B cell (primary cell): ENCODE results near the gene MALRD1. TPM values are rescaled to one million over a fixed set of nuclear protein-coding genes. Genes with fewer than 3 reads are reported as not detected.

Source experiments
- ATAC-seq: fragments of 200-7000 bp; cut with Tn5 transposase; one replicate; pipeline ENCODE4 v1.10.0; 2021; ENCODE audit warnings: low read depth, mild to moderate bottlenecking, moderate number of reproducible peaks, moderate library complexity
- CTCF ChIA-PET: fragments of 350-600 bp; sonication (Branson Sonifier 250); formaldehyde crosslinking; loops from one replicate; lab custom pipeline; 2021; ENCODE audit warnings: antibody characterized with exemption, inconsistent platforms; lab: Charles Lee
- POLR2A ChIA-PET: fragments of 350-600 bp; sonication (Branson Sonifier 250); formaldehyde crosslinking; loops from one replicate; lab custom pipeline; 2021; ENCODE audit warnings: antibody characterized with exemption; lab: Charles Lee
- DNase-seq: peaks from one replicate; pipeline ENCODE4 v3.0.0; 2013
- H2AFZ ChIP-seq: 2 replicates; pipeline ENCODE4 v1.6.1; 2012; ENCODE audit warnings: mild to moderate bottlenecking, low read depth, low read length; ENCODE audit not compliant: insufficient read depth, poor library complexity, severe bottlenecking
- H3K27ac ChIP-seq, 2 donors: 1 replicate in 1 of 2; 2 replicates in 1 of 2; pipeline ENCODE4 v1.5.1; 2012 to 2013; ENCODE audit warnings: low read length in 2 of 2, mild to moderate bottlenecking in 2 of 2, moderate library complexity in 1 of 2
- H3K27me3 ChIP-seq, 4 experiments: fragments of 200-600 bp in 1 of 4; sonication (generic) in 1 of 4; replicated peaks in 1 of 4; 1 replicate in 2 of 4; 2 replicates in 2 of 4; pipeline versions ENCODE4 v1.6.1 to v1.7.0; 2013 to 2016; ENCODE audit warnings: low read length in 3 of 4, mild to moderate bottlenecking in 2 of 4, mixed read lengths in 1 of 4, moderate library complexity in 1 of 4; ENCODE audit not compliant: insufficient read depth in 4 of 4, control insufficient read depth in 3 of 4; ENCODE audit errors: control extremely low read depth in 1 of 4
- H3K36me3 ChIP-seq, 2 experiments: replicated peaks in 1 of 2; 1 replicate in 1 of 2; 2 replicates in 1 of 2; pipeline versions ENCODE4 v1.6.1 to v1.7.1; 2013; ENCODE audit warnings: low read length in 1 of 2; ENCODE audit not compliant: insufficient read depth in 2 of 2, control insufficient read depth in 1 of 2; ENCODE audit errors: control extremely low read depth in 1 of 2, extremely low read depth in 1 of 2
- H3K4me1 ChIP-seq, 2 donors: fragments of 200-600 bp in 1 of 2; sonication (generic) in 1 of 2; 1 replicate in 1 of 2; 2 replicates in 1 of 2; pipeline versions ENCODE4 v1.5.1 to v1.6.1; 2013 to 2017; ENCODE audit warnings: low read length in 2 of 2; ENCODE audit not compliant: control insufficient read depth in 2 of 2, insufficient read depth in 2 of 2
- H3K4me2 ChIP-seq: replicated peaks from 2 replicates; pipeline ENCODE3; 2012; ENCODE audit warnings: mild to moderate bottlenecking, low read depth, low read length; ENCODE audit not compliant: poor library complexity, severe bottlenecking
- H3K4me3 ChIP-seq, 5 experiments: fragments of 200-600 bp in 1 of 5; sonication (generic) in 1 of 5; 1 replicate in 3 of 5; 2 replicates in 2 of 5; pipeline versions ENCODE4 v1.5.1 to v1.7.0; 2011 to 2016; ENCODE audit warnings: low read length in 4 of 5, mild to moderate bottlenecking in 4 of 5, low read depth in 2 of 5, control low read depth in 1 of 5, moderate library complexity in 1 of 5; ENCODE audit not compliant: insufficient read depth in 1 of 5; ENCODE audit errors: control extremely low read depth in 1 of 5, extremely low read depth in 1 of 5
- H3K79me2 ChIP-seq: fragments of 200-600 bp; sonication (generic); one replicate; pipeline ENCODE4 v1.6.0; 2016; ENCODE audit warnings: low read length; ENCODE audit not compliant: control insufficient read depth, insufficient read depth
- H3K9ac ChIP-seq: fragments of 200-600 bp; sonication (generic); 2 replicates; pipeline ENCODE4 v1.6.1; 2017; ENCODE audit warnings: mild to moderate bottlenecking, low read length, moderate library complexity
- H3K9me3 ChIP-seq, 3 donors: one replicate each; pipeline versions ENCODE4 v1.6.1 to v1.7.1; 2013; ENCODE audit warnings: low read length in 2 of 3; ENCODE audit not compliant: control insufficient read depth in 2 of 3, insufficient read depth in 1 of 3; ENCODE audit errors: control extremely low read depth in 1 of 3
- H4K20me1 ChIP-seq: 2 replicates; pipeline ENCODE4 v1.6.0; 2012; ENCODE audit warnings: mild to moderate bottlenecking, low read length; ENCODE audit not compliant: insufficient read depth, control insufficient read depth, poor library complexity, severe bottlenecking
- H3K27ac Mint-ChIP-seq: one replicate; pipeline ENCODE4 v1.8.0; 2021; ENCODE audit warnings: mixed read lengths
- H3K27me3 Mint-ChIP-seq: one replicate; pipeline ENCODE4 v1.8.0; 2021; ENCODE audit warnings: mixed read lengths
- H3K4me1 Mint-ChIP-seq: one replicate; pipeline ENCODE4 v1.8.0; 2021; ENCODE audit warnings: mixed read lengths
- H3K4me3 Mint-ChIP-seq: one replicate; pipeline ENCODE4 v1.8.0; 2021; ENCODE audit warnings: mixed read lengths
- H3K9me3 Mint-ChIP-seq: one replicate; pipeline ENCODE4 v1.8.0; 2022; ENCODE audit warnings: mixed read lengths; ENCODE audit not compliant: insufficient read depth
- EZH2 ChIP-seq: IDR thresholded peaks from 2 replicates; pipeline ENCODE4 v1.6.1; 2012; ENCODE audit warnings: borderline replicate concordance, low read depth, mild to moderate bottlenecking, moderate library complexity, low read length; ENCODE audit not compliant: insufficient read depth, poor library complexity, severe bottlenecking
- WGBS: methylation state at CpG from one replicate; pipeline ENCODE4 v1.1.5; 2013; ENCODE audit warnings: missing lambda C conversion rate; ENCODE audit not compliant: insufficient coverage; 5-methylcytosine and 5-hydroxymethylcytosine counted together
- intact Hi-C: fragments of 100-400 bp; cut with micrococcal nuclease; formaldehyde crosslinking; loops from one replicate; pipeline ENCODE4 v1.10.0; 2022
- polyA plus RNA-seq: library from polyadenylated mRNA; depleted of rRNA; stranded (reverse); fragments of >200 nt; gene quantifications from 2 replicates; pipeline ENCODE4 v1.2.3, GENCODE V29; 2012
- total RNA-seq, 2 donors: library from RNA; stranded (reverse); fragments of 120-200 nt in 1 of 2; gene quantifications; 1 replicate in 1 of 2; 2 replicates in 1 of 2; pipeline versions ENCODE4 v1.2.3 to v1.2.4, GENCODE V29; 2013 to 2022
- TF ChIP-seq, protein P1 (sequence below): fragments of 200-600 bp; IDR thresholded peaks from one replicate; pipeline ENCODE4 v1.8.0; 2022; ENCODE audit warnings: antibody characterized with exemption, mild to moderate bottlenecking

MALRD1 gene
- total and polyA plus RNA-seq, 2 donors (not counting 1 experiment from before 2014, with no cell fraction given), result not detected

DNA sequence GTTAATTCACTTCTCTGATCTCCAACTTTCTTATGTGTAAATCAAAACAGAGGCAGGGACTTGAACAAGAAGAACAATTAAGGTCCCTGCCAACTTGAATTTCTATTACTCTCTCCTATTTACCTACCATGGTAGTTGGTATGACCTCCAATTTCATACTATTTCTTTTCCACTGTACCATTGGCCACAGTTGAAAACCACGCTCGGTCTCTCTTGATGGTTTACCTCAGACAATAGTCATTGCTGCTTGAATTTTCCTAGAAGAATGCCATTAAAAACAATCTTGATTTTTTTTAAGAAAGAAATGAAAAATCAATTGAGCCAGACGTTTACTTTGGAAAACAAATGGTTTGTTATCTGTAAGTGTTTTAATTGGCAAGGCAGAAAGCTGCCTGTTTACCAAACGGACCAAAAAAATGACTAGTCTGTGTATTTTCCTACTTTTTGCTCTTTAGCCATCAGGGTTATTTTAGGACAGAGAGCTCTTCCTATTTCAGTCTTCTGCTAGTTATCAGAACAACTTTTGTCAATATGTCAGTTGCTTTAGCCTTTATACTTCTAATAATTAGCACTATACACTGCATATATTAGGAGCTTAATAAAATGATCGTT lies 610.1 kb downstream of the MALRD1 start:
- DNase-seq, result no peak
- H4K20me1 ChIP-seq, result no peaks in the 10 kb centered on the region
- H3K4me3 Mint-ChIP-seq, result no peak overlapping the region
- H3K27me3 ChIP-seq, result no peaks in the 10 kb centered on the region
- no peak overlapping the region for H3K9ac ChIP-seq
- POLR2A ChIA-PET, result no interaction called here
- ATAC-seq, result no peak
- peaks cover 2% of the 10 kb centered on the region for H3K9me3 Mint-ChIP-seq
- no peaks in the 10 kb centered on the region for H3K4me1 ChIP-seq
- no peaks in the 10 kb centered on the region for H3K27me3 Mint-ChIP-seq
- H3K36me3 ChIP-seq, result no peaks in the 10 kb centered on the region
- no peak overlapping the region for H3K27ac ChIP-seq
- intact Hi-C loops, result no loop called here
- CTCF ChIA-PET, result no interaction called here
- no peaks in the 10 kb centered on the region for H3K9me3 ChIP-seq
- H3K4me1 Mint-ChIP-seq, result no peaks in the 10 kb centered on the region
- no peaks in the 10 kb centered on the region for H3K79me2 ChIP-seq
- H2AFZ ChIP-seq, result no peak overlapping the region
- WGBS, result 70% methylated on average over 2 of the region's 5 CpGs
- no peak overlapping the region for H3K27ac Mint-ChIP-seq
- TF ChIP-seq, protein P1, sequence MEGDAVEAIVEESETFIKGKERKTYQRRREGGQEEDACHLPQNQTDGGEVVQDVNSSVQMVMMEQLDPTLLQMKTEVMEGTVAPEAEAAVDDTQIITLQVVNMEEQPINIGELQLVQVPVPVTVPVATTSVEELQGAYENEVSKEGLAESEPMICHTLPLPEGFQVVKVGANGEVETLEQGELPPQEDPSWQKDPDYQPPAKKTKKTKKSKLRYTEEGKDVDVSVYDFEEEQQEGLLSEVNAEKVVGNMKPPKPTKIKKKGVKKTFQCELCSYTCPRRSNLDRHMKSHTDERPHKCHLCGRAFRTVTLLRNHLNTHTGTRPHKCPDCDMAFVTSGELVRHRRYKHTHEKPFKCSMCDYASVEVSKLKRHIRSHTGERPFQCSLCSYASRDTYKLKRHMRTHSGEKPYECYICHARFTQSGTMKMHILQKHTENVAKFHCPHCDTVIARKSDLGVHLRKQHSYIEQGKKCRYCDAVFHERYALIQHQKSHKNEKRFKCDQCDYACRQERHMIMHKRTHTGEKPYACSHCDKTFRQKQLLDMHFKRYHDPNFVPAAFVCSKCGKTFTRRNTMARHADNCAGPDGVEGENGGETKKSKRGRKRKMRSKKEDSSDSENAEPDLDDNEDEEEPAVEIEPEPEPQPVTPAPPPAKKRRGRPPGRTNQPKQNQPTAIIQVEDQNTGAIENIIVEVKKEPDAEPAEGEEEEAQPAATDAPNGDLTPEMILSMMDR, result no peak
- TF ChIP-seq EZH2, result no peak
- no peak overlapping the region for H3K4me2 ChIP-seq
- no peak overlapping the region for H3K4me3 ChIP-seq

DNA sequence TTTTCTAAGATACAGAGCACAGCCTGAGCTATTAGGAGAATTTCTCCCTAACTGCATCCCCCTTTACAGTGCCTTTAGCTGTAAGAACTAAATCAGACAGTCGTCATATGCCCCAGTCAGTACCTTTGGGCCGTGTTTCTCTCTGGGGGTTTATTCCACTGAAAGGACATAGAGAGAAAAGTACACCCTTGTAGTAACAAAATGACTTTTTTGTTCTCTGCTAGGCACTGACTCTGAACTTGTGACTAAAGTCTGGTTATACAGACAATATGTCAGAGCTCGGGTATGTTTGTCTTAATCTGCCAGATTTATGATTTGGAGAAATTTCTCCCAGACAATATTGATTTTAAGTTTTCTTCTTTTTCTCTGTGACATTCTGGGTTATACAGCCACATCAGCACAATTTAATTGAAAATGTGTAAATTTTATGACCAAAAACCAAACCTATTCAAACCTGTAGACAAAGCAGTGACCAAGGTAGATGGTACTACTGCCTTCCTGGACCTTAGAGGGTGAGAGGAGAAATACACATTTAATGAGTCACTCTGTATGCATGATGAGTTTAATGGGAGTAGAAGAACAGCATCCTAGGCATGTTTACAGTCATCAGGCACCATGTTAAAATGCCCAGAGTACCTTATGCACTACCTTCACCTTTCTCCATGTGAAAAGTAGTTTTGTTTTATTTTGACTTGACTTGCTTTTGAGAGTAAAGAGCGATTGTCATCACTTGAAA lies 611.5 kb downstream of the MALRD1 start:
- Histone ChIP-seq H3K27ac (no peak overlapping the region), H3K4me1 (no peaks in the 10 kb centered on the region), H3K9ac (no peak overlapping the region), H3K4me3 (no peak overlapping the region), H3K27me3 (no peaks in the 10 kb centered on the region), H2AFZ (no peak overlapping the region), H3K9me3 (no peaks in the 10 kb centered on the region), H3K36me3 (no peaks in the 10 kb centered on the region), H4K20me1 (no peaks in the 10 kb centered on the region), H3K4me2 (no peak overlapping the region), H3K79me2 (no peaks in the 10 kb centered on the region)
- no peaks in the 10 kb centered on the region for H3K27me3 Mint-ChIP-seq
- H3K4me1 Mint-ChIP-seq, result no peaks in the 10 kb centered on the region
- intact Hi-C loops, result no loop called here
- CTCF ChIA-PET, result no interaction called here
- POLR2A ChIA-PET, result no interaction called here
- peaks cover 2% of the 10 kb centered on the region for H3K9me3 Mint-ChIP-seq
- no peak overlapping the region for H3K4me3 Mint-ChIP-seq
- DNase-seq, result no peak
- WGBS, result no CpG with 5 or more reads among the region's 4 CpGs
- ATAC-seq, result no peak
- no peak for TF ChIP-seq EZH2
- TF ChIP-seq, protein P1, result no peak
- H3K27ac Mint-ChIP-seq, result no peak overlapping the region
